PC-3 (cell line): Measurements from ENCODE around the gene ATP1B2. TPM values are rescaled to one million over a fixed set of nuclear protein-coding genes. Genes with fewer than 3 reads are reported as not detected.

Experiments
- ATAC-seq: fragments of 200-7000 bp; cut with Tn5 transposase; 2 replicates; pipeline ENCODE4 v1.9.1; 2020; ENCODE audit warnings: mild to moderate bottlenecking, moderate library complexity
- BruUV-seq: library from RNA; stranded (reverse); fragments of 400-500 nt; replicated peaks from 2 replicates; lab custom pipeline; 2021; lab: Mats Ljungman, UMichigan
- CTCF ChIA-PET: fragments of 300-600 bp; sonication (Branson Sonifier 250); formaldehyde crosslinking; loops from one replicate; lab custom pipeline; 2022; ENCODE audit warnings: antibody characterized with exemption; lab: Charles Lee
- POLR2A ChIA-PET: fragments of 300-600 bp; sonication (Branson Sonifier 250); formaldehyde crosslinking; loops from one replicate; lab custom pipeline; 2022; ENCODE audit warnings: antibody characterized with exemption; ENCODE audit not compliant: unreplicated experiment; lab: Charles Lee
- DNase-seq: peaks from one replicate; pipeline ENCODE4 v3.0.0-alpha.2; 2015
- H2AFZ ChIP-seq: fragments of 300-600 bp; sonication (generic); 2 replicates; pipeline ENCODE4 v1.6.0; 2016; ENCODE audit warnings: antibody characterized with exemption, low read length
- H3F3A ChIP-seq: fragments of 300-600 bp; sonication (generic); one replicate; pipeline ENCODE4 v1.6.0; 2017; ENCODE audit warnings: antibody characterized with exemption, low read length, control low read depth, mild to moderate bottlenecking; ENCODE audit not compliant: unreplicated experiment
- H3K27ac ChIP-seq: fragments of 300-600 bp; sonication (generic); 2 replicates; pipeline ENCODE4 v1.5.1; 2016; ENCODE audit warnings: mild to moderate bottlenecking, low read length
- H3K27me3 ChIP-seq: fragments of 300-600 bp; sonication (generic); 2 replicates; pipeline ENCODE4 v1.6.1; 2016; ENCODE audit warnings: low read length, mixed read lengths
- H3K36me3 ChIP-seq: fragments of 300-600 bp; sonication (generic); 2 replicates; pipeline ENCODE4 v1.6.1; 2016; ENCODE audit warnings: low read depth, mixed run types, low read length, mixed read lengths
- H3K4me1 ChIP-seq: fragments of 300-600 bp; sonication (generic); 2 replicates; pipeline ENCODE4 v1.5.1; 2016; ENCODE audit warnings: low read length; ENCODE audit not compliant: insufficient read depth
- H3K4me2 ChIP-seq: fragments of 300-600 bp; sonication (generic); 2 replicates; pipeline ENCODE4 v1.6.0; 2016; ENCODE audit warnings: low read length
- H3K4me3 ChIP-seq: fragments of 300-600 bp; sonication (generic); 2 replicates; pipeline ENCODE4 v1.5.1; 2016; ENCODE audit warnings: mild to moderate bottlenecking, low read length, mixed read lengths
- H3K79me2 ChIP-seq: fragments of 300-600 bp; sonication (generic); 2 replicates; pipeline ENCODE4 v1.6.1; 2017; ENCODE audit warnings: low read length, mixed read lengths
- H3K9ac ChIP-seq: fragments of 300-600 bp; sonication (generic); 2 replicates; pipeline ENCODE4 v1.6.0; 2016; ENCODE audit warnings: mild to moderate bottlenecking, low read length
- H3K9me2 ChIP-seq: fragments of 300-600 bp; sonication (generic); replicated peaks from 2 replicates; pipeline ENCODE4 v1.6.1; 2016; ENCODE audit warnings: mixed run types, low read length, mixed read lengths
- H3K9me3 ChIP-seq: fragments of 300-600 bp; sonication (generic); 2 replicates; pipeline ENCODE4 v1.6.1; 2016; ENCODE audit warnings: low read length, mixed read lengths
- H4K20me1 ChIP-seq: fragments of 300-600 bp; sonication (generic); 2 replicates; pipeline ENCODE4 v1.6.1; 2016; ENCODE audit warnings: low read length, mixed read lengths
- CTCF ChIP-seq: fragments of 300-600 bp; sonication (generic); conservative IDR thresholded peaks from 2 replicates; pipeline ENCODE4 v1.5.1; 2017; ENCODE audit warnings: antibody characterized with exemption, low read depth, mild to moderate bottlenecking, low read length
- EZH2 ChIP-seq: fragments of 300-600 bp; sonication (generic); IDR thresholded peaks from one replicate; pipeline ENCODE4 v1.6.1; 2017; ENCODE audit warnings: antibody characterized with exemption, mild to moderate bottlenecking, low read length; ENCODE audit not compliant: unreplicated experiment
- EZH2phosphoT487 ChIP-seq: fragments of 300-600 bp; sonication (generic); IDR thresholded peaks from 2 replicates; pipeline ENCODE4 v1.6.1; 2018; ENCODE audit warnings: mild to moderate bottlenecking, antibody characterized with exemption, low read length, borderline replicate concordance
- intact Hi-C: fragments of 100-400 bp; cut with micrococcal nuclease; formaldehyde crosslinking; loops from 2 replicates; pipeline ENCODE4 v1.9.0; 2023
- total RNA-seq: library from RNA; depleted of rRNA; stranded (reverse); fragments of >200 nt; gene quantifications from 2 replicates; pipeline ENCODE4 v1.2.3, GENCODE V29; 2014

Gene ATP1B2
- total RNA-seq, 1 experiment from 2014 or later = not detected

GRCh38 chr17:7633093-7633492 lies 17.6 kb upstream of the ATP1B2 start:
- DNase-seq (no peak), ATAC-seq (no peak)
- CTCF ChIA-PET = interaction anchor here (0.9 to 1.9 kb wide), 2 partner anchors 40 to 55 kb away, joined by 6 to 8 read pairs; partner anchors contain the start of gene WRAP53
- POLR2A ChIA-PET = no interaction called here
- Histone ChIP-seq H3K9ac (no peak overlapping the region), H3K36me3 (no peaks in the 10 kb centered on the region), H3K27me3 (no peaks in the 10 kb centered on the region), H3K9me3 (no peaks in the 10 kb centered on the region), H3K9me2 (no peaks in the 10 kb centered on the region), H3K79me2 (no peaks in the 10 kb centered on the region), H3K27ac (no peak overlapping the region), H3K4me2 (no peak overlapping the region), H3K4me3 (no peak overlapping the region), H3K4me1 (no peaks in the 10 kb centered on the region), H2AFZ (no peak overlapping the region), H4K20me1 (no peaks in the 10 kb centered on the region), H3F3A (no peaks in the 10 kb centered on the region)
- no TSS peak for BruUV-seq
- intact Hi-C loops = loop anchor here (5.0 kb wide), 1 partner anchor 54 kb away; the partner anchor contains the start of genes TP53 and WRAP53
- TF ChIP-seq CTCF = no peak
- TF ChIP-seq EZH2phosphoT487 = no peak
- TF ChIP-seq EZH2 = no peak

- Histone ChIP-seq H4K20me1 (no peaks in the 10 kb centered on the region), H3K4me2 (no peak overlapping the region), H3K27ac (no peak overlapping the region), H3K9me2 (no peaks in the 10 kb centered on the region), H2AFZ (no peak overlapping the region), H3K36me3 (no peaks in the 10 kb centered on the region), H3K79me2 (no peaks in the 10 kb centered on the region), H3K9me3 (no peaks in the 10 kb centered on the region), H3K4me3 (no peak overlapping the region), H3K27me3 (no peaks in the 10 kb centered on the region), H3K9ac (no peak overlapping the region), H3F3A (no peaks in the 10 kb centered on the region), H3K4me1 (no peaks in the 10 kb centered on the region)
- DNase-seq (peak; percentile 38), ATAC-seq (peak; percentile 50)
- ChIA-PET CTCF (no interaction called here), POLR2A (no interaction called here)
- TF ChIP-seq EZH2 = no peak
- peak; percentile 54 for TF ChIP-seq CTCF
- intact Hi-C loops = loop anchor here (5.0 kb wide), 1 partner anchor 53 kb away; the partner anchor contains the start of genes TP53 and WRAP53
- no TSS peak for BruUV-seq
Measured at GRCh38 chr17:7634384-7634783, 16.3 kb upstream of the ATP1B2 start.

- BruUV-seq = no TSS peak
- no peaks in the 10 kb centered on the region for H3K79me2 ChIP-seq
- ATAC-seq (no peak), DNase-seq (no peak)
- ChIA-PET CTCF (no interaction called here), POLR2A (no interaction called here)
- no peaks in the 10 kb centered on the region for H3K9me2 ChIP-seq
- H3K4me1 ChIP-seq = no peaks in the 10 kb centered on the region
- H3K9me3 ChIP-seq = no peaks in the 10 kb centered on the region
- no peaks in the 10 kb centered on the region for H4K20me1 ChIP-seq
- no peaks in the 10 kb centered on the region for H3F3A ChIP-seq
- H3K36me3 ChIP-seq = no peaks in the 10 kb centered on the region
- H3K4me3 ChIP-seq = no peak overlapping the region
- no peaks in the 10 kb centered on the region for H3K27me3 ChIP-seq
- no peak overlapping the region for H2AFZ ChIP-seq
- H3K9ac ChIP-seq = no peak overlapping the region
- no peak overlapping the region for H3K27ac ChIP-seq
- H3K4me2 ChIP-seq = no peak overlapping the region
- intact Hi-C loops = no loop called here
- TF ChIP-seq EZH2phosphoT487 (no peak), EZH2 (no peak), CTCF (no peak)
Measured at GRCh38 chr17:7636163-7636562, 14.6 kb upstream of the ATP1B2 start.
